Measurements from ENCODE around the gene CETP.
"Not testable (repeated sequence)": the region's sequence is repeated elsewhere in the genome, so short reads cannot be mapped to it uniquely, and the experiment has no call there.

The CETP gene

DNA sequence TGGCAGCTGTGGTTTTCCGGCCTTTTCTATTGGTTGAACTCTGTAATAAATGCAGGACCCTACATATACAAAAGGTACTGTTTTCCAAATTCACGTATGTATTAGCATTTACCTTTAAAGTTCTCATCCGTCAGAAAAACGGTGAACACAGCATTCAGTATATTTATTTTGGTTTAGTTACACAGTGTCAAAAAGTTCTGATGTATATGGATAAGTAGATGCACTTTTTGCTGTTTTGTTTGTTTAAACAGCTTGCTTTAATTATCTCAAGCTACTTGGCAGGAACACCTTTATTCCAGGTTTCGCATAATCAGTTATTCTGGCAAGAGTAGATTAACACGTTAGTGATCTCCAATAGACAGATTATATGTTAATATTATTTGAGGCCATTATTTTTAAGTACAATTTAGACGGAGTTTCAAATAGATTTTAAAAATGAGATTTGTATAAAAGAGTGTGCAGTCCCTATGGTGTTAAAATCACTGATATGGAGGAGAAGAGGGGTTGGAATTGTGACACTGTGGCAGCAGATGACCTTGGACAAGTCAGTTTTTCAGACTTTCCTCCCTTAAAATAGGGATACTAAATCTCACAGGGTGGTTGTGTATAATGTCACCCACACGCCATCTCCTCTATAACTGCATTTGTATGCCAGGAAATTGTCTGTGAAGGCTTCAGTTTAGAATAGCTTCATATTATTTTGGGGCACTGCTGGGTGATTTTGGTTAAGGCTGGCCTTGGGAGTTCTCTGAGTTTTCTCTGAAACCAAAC, 27.7 kb upstream of the CETP start:
- DNase-seq (ENCODE audit: low spot score): no peak

DNA sequence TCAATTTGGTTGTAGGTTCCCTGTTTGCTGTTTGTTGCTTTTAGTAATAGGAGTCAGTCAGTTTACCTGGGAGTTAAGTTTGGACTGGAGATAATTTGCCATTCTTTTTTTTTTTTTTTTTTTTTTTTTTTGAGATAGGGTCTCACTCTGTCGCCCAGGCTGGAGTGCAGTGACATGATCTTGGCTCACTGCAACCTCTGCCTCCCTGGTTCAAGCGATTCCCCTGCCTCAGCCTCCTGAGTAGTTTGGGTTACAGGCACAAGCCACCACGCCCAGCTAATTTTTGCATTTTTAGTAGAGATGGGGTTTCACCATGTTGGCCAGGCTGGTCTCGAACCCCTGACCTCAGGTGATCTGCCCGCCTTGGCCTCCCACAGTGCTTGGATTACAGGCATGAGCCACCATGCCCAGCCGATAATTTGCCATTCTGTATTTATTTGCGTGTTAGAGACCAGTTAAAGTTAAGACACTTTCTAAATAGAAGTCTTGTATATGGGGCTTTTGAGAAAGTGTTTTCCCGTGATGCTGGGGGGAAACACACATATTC, 27.1 kb upstream of the CETP start:
- not testable (repeated sequence) for DNase-seq (ENCODE audit: low spot score)

DNA sequence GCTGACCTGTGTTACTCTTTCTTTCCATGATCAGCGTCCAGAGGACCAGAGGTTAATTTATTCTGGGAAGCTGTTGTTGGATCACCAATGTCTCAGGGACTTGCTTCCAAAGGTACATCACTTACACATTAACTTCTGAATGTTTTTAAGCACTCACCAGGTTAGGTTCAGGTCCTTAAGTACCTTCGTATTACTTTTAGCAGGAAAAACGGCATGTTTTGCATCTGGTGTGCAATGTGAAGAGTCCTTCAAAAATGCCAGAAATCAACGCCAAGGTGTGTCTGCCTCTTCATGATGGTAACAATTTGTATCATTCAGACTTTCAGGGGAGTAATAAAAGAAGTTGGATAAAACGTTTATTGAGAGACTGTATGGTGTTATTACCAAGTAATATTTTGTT, 26.5 kb upstream of the CETP start:
- DNase-seq (ENCODE audit: low spot score): no peak

DNA sequence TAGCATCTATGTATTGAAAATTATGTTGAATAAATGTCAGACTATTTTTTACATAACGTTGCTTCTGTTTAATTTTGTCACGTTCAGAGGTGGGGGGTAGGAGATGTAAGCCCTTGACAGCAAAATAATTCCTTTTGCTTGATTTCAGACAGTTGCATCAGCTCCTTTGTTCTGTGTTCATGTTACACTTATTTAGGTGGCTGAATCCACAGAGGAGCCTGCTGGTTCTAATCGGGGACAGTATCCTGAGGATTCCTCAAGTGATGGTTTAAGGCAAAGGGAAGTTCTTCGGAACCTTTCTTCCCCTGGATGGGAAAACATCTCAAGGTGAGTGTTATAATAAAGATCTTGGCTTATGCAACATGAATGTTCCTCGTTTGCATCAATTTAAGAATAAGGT, 25.3 kb upstream of the CETP start:
- no peak for DNase-seq (ENCODE audit: low spot score)

DNA sequence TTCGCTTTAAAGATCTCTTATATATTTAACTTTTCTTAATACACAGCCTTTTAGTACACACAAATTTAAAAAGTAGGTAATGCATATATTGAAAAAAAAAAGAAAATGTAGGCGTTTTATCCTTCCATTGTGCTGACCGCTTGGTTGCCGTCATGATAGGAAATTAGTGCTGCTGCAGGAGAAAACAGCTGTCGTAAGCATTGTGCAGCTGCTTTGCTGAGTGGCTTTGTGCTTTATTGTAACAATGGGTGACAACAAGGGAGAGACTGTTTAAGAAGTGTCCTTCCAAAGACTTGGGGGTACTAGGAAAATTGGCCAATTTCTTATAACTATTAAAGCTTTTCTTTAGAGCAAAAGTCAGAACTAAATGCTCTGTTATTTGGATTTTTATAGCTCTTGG, 24.8 kb upstream of the CETP start:
- DNase-seq (ENCODE audit: low spot score): no peak

DNA sequence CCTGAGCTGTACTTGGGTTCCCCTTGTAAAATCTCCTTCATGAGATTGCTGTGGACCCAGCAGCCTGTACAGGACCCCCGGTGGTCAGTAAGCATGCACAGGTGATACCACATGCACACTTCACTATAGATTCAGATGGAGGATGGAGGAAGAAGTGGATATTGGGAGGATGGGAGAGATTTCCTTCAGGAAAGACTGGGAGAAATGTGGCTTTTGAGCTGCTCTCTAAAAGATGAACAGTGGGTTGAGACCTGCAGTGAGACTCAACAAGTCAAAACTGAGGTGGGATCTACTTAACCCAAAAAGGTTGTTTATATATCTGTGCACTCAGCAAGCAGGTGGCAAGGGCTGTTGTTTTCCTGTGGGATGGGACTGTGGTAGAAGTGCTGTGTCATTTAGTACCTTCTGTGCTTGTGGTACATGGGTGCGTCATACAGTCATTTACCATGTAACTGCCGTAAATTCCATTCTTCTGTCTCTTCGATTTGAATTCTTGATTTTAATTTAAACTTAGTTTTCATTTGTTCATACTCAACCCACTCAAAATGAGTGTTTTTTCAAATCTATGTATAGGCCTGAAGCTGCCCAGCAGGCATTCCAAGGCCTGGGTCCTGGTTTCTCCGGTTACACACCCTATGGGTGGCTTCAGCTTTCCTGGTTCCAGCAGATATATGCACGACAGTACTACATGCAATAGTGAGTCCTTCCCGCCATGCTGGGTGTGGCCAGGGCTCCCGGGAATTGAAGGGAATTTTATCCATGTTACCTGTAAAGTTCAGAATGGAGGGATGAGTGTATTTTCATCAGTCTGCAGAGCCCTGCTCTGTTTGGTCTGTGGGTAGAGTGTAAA, 22.9 kb upstream of the CETP start:
- no peak for DNase-seq (ENCODE audit: low spot score)

DNA sequence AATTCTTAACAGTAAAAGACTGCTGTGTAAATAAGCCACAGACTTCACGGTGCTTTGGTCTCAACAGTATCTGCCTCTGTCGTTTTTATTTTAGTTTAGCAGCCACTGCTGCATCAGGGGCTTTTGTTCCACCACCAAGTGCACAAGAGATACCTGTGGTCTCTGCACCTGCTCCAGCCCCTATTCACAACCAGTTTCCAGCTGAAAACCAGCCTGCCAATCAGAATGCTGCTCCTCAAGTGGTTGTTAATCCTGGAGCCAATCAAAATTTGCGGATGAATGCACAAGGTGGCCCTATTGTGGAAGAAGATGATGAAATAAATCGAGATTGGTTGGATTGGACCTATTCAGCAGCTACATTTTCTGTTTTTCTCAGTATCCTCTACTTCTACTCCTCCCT, 21.9 kb upstream of the CETP start:
- DNase-seq (ENCODE audit: low spot score): no peak

DNA sequence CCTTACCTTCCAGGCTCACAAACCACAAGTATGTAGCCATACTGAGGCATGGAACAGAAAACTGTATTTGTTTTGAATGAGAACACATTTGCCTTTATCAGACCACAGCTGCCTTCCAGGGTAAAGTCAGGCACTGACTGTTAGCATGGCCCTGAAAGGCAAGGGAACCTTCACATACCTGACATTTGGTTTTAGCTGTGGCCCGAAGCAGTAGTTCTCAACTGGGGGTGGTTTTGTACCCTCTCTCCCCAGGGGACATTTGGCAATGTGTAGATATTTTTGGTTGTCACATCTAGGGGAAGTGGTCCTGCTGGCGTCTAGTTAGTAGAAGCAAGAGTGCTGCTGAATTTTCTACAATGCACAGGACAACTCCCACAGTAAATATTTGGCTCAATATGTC, 20.7 kb upstream of the CETP start:
- DNase-seq (ENCODE audit: low spot score): no peak

DNA sequence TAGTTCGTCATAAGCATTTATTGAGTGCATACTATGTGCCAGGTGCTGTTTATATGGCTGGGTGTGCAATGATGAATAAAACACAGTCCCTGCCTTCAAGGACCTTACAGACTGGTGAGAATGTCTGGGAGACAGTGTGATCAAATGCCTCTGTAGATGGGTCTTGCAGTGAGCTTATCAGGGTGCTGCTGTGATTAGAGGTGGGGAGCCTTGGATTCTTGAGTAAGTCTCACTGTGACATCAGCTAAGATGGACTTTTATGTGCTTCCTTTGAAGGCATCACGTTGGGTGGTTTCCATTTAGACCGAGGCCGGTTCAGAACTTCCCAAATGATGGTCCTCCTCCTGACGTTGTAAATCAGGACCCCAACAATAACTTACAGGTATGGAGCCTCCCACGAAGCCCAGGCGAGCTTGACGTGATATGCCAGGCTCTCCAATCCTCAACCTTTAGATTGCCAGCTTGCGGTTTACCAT, 19.9 kb upstream of the CETP start:
- DNase-seq (ENCODE audit: low spot score): no peak

DNA sequence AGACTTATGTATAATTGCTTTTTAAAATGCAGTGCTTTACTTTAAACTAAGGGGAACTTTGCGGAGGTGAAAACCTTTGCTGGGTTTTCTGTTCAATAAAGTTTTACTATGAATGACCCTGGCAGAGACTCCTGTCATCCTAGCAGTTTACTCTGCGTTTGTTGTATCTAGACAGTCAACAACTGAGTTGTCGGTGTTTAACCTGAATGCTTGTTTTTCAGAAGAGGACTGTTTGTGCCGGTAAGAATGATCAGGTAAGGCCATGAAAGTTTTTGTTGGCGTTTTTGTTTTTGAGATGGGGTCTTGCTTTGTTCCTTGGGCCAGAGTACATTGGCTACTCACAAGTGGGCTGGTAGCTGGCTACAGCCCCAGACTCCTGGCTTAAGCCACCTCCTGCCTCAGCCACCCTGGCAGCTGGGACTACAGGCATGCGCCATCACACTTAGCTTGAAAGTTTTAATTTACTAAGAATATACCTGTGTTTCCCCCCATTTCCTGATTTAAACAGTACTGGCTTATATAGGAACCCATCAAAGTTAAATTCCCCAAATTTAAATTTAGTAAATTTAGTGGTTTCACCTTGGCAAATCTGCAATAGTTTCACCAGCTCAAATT, 17.9 kb upstream of the CETP start:
- no peak for DNase-seq (ENCODE audit: low spot score)

DNA sequence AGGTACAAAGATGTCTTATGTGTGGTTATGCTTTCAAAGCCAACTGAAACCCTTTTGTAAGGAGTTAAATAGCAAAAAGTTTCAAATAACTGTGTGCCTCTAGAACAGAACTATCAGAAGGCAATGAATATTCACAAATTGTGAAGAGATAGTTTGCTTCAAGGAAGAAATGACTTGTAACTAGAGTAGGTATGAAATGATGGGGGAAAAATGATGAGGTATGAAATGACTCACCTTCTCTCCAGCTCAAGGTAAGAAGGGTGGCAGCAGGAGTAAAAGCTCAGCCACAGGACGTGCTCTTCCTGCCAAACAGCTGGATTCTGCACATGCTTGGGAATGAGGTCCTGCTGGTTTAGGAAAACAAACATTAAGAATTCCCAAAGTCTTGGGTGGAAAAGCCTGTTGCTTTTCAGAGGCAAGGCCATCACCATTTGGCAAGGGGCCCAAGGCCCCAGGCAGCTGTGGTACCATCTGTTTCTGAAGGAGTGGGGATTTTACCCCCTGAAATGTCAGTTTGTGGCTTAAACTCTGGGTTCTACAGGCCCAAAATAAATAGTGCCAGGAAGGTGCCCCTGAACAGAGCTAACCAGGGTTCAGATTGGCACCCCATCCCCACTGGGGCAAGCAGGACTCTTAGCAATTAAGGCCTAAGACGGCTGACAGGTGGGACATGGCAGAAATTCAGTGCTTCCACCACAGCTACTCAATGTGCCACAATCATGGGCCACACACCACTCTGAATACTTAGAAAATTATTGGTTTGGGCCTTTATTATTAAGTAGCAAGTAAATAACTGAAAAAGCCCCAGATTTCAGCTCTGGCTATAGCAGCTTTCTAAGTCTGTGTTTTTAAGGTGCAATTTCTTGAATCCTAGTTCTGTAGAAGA, 16.6 kb upstream of the CETP start:
- DNase-seq (ENCODE audit: low spot score): no peak

DNA sequence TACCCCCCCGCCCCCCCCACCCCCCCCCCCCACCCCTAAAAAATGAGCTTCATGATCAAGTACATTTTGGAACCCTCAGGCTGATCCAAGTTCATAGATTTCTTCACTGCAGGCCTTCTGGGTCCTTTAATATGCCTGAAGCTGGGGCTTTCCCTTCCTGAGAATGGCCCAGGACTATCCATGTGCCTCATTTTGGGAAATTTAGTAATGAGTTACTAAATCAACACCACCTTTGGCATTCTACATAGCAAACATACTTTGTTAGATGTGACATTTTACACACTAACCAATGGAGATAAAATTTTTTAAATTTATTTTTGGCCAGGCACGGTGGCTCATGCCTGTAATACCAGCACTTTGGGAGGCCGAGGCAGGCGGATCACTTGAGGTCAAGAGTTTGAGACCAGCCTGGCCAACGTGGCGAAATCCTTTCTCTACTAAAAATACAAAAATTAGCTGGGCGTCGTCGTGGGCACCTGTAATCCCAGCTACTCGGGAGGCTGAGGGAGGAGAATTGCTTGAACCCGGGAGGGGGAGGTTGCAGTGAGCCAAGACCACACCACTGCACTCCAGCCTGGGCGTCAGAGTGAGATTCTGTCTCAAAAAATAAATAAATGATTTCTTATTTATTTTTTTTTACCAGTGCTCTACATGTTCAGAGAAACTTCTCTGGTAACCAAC, 15.8 kb upstream of the CETP start:
- DNase-seq (ENCODE audit: low spot score): no peak

DNA sequence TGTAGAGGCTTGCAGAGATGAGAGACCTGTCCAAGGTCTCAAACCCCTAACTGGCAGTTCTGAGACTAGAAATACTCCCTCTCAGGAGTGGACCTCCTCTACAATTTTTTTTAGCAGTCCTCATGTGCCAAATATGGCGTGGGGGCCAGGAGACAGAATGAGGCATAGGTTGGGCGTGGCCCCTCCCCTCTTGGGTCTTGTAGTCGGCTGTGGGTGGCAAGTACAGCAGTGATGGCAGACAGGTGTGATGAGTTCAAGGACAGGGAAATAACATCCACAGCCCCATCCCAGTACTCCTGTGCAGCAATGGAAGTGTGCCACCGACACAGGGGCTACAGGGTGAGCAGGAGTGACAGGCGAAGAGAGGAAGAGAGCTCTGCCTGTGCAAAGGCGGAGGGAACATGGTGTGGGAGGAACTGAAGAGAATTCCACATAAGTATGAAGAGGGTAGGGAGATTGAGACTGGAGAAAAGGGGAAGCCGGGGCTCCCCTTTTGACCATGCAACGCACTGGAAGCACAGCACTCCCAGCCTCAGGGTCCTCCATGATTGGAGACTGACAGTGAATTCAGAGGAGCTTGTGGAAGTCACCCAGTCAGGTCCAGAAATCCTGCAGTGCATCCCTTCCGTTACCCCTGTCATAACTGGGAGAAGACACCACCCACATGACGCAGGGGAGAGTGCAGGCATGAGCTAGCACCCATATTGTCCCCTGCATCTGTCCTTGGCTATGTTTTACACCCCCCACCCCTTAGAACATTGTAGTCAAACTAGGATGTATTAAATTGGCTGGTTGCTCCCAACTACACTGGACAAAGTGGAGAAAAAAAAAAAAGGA, 14.8 kb upstream of the CETP start:
- peak; percentile 62 for DNase-seq (ENCODE audit: low spot score)

DNA sequence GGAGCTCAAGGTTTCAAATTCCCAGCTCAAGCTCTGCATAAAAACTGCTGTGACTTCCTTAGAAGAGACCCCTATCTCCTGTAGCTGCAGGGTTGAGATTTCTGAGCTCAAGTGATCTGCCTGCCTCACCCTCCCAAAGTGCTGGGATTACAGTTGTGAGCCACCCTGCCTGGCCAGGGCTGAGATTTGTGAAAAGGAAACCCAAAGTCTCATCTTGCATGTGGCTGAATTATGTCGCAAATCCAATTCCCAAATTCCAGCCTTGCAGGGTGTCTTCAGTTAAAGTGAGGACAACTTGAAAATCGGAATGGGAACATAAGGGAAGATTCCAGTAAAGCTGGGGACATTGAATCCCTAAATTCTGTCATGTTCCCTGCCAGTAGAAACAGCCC, 14.2 kb upstream of the CETP start:
- DNase-seq (ENCODE audit: low spot score): no peak

DNA sequence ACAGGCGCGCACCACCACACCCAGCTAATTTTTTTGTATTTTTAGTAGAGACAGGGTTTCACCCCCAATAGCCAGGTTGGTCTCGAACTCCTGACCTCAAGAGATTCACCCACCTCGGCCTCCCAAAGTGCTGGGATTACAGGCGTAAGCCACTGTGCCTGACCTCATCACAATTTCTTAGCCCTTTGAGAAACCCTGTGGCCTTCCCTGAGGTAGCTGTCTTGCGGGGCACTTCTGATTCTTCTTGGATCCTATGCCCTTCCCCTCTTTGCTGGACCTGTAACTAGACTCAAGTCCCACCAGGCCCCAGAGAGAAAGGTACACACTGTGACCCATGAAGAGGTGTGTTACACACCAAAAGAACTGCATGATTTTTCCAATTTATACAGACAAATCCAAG, 13.5 kb upstream of the CETP start:
- no peak for DNase-seq (ENCODE audit: low spot score)

DNA sequence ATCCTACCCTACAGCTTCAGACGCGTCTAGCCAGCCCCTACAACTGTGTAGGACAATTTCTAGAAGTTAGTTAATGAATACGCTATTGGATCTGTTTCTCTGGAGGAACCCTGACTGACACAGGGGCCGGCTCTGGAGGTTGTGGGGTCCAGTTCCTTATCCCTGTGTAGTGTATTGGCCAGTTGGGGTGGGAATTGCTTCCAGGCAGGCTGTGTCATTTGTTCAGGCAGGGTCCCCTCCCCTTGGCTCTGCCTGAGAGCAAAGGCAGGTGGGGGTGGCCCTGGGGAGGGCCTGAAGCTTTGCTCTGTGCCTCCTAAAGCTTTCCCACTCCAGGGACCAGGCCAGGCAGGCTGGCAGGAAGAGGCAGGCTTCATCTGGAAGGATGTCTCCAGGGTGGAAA, 11.7 kb upstream of the CETP start:
- no peak for DNase-seq (ENCODE audit: low spot score)

DNA sequence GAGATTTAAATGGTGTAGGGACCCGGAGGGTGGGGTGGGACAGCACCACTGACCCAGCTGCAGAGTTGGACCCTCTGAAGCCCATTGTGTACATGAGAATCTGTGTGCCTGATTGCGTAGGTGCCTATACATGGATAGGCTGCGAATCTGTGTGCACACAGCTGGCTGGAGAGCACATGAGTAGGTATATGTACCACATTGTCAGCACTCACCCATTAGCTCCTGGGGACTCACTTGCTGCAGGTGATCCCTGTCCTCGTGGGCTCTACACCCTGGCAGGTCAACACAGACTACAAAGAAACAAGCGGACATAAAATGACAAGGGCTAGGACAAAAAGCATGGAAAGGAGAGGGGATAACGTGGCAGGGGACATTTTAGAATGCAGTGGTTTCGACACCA, 11.3 kb upstream of the CETP start:
- DNase-seq (ENCODE audit: low spot score): no peak

DNA sequence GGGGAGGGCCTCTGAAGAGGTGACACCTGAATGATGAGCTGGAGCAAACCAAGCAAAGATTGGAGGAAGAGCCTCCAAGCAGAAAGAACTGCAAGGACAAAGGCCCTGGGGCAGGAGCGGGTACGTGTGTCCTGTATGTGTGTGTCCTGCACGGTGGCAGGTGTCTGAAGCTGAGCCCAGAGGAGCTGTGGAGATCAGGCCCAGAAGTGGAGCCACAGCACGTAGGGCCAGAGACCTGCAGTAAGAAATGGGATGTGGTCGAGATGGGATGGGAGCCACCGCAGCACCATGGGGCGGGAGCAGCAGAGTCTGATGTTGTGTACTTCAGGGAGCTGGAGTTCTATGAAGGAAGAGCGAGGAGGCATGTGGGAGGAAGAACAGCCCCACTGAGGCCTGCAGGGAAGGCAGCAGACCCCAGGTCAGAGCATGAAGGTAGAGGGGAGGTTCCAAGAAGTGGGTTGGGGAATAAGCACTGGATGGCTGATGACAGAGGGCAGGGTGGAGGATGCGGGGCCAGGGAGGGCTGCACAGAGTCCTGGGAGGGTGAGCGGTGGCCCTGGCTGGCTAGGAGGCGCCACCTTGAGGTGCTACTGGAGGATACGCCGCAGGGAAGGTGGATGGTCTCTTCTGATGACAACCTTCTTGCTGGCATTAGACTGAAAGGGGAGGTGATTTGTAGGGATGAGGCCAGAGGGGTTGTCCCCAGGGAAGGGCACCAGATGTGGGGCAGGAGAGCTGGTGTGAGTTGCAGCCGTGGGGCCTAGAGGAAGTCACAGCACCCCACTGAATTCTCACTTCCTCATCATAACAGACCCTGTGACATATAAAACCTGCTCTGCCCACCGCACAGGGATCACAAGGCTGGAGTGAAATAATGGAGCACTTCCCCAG, 10.6 kb upstream of the CETP start:
- DNase-seq (ENCODE audit: low spot score): no peak

DNA sequence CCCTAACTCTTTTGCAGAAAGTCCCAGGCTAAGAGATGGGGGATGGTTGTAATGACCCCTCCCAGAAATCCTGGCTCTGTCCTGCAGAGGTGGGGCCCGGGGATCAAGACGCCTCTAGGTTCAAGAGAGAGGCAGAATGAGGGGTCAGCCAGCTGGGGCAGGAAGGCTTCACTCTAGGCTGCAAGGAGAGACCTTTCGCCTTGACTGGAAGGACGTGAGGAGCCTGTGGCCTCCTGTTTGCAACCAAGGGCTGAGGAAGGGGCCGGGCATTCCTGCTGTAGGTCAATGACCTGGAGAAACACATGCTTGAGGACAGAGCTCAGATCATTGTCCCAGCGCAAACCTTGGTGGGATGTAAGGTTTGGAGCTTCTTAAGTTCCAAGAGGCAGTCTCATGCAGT, 8.7 kb upstream of the CETP start:
- no peak for DNase-seq (ENCODE audit: low spot score)

All from putamen (tissue), 1 donor.